ENCODE measurements around the gene PCK2.

- TF ChIP-seq CTCF (CRISPR knock-in tag; IDR thresholded peaks at IDR 0.05) = no peak
- TF ChIP-seq SMARCC2 (IDR thresholded peaks at IDR 0.05) = no peak
- TF ChIP-seq POLR2AphosphoS5 (IDR thresholded peaks at IDR 0.05; ENCODE audit: low read depth, low read length) = no peak
- no peak for TF ChIP-seq ZNF33B (CRISPR knock-in tag; IDR thresholded peaks at IDR 0.05)
- no peak for TF ChIP-seq ZBTB38 (CRISPR knock-in tag; IDR thresholded peaks at IDR 0.05)
- TF ChIP-seq PREB (CRISPR knock-in tag; IDR thresholded peaks at IDR 0.05) = no peak
- TF ChIP-seq CHD2 (IDR thresholded peaks at IDR 0.05; ENCODE audit: low read depth, low read length) = no peak
- no peak for TF ChIP-seq ZNF572 (CRISPR knock-in tag; IDR thresholded peaks at IDR 0.05)
- no peak for TF ChIP-seq FOXP4 (CRISPR knock-in tag; IDR thresholded peaks at IDR 0.05)
Measured at GRCh38 chr14:24132976-24133375, 38.9 kb downstream of the PCK2 start.
